Hematopoietic multipotent progenitor cell treated with erythropoietin and hydrocortisone succinate and interleukin-3 and kit ligand, for 8 days (in vitro differentiated cells): ENCODE results near the gene QSOX2.

Experiments
- DNase-seq: peaks from one replicate; pipeline ENCODE4 v3.0.0-alpha.2; 2015

QSOX2 gene

GRCh38 chr9:136264441-136265405 lies 19.1 kb upstream of the QSOX2 start:
- no peak for DNase-seq

GRCh38 chr9:136264031-136264430 lies 18.4 kb upstream of the QSOX2 start:
- DNase-seq, result no peak

- no peak for DNase-seq
These were observed 17.1 kb upstream of the QSOX2 start for GRCh38 chr9:136262671-136263178.

GRCh38 chr9:136261686-136262430 lies 16.2 kb upstream of the QSOX2 start:
- no peak for DNase-seq

- DNase-seq, result no peak
These were observed 15.4 kb upstream of the QSOX2 start for GRCh38 chr9:136260936-136261472.

- DNase-seq, result no peak
These were observed 14.9 kb upstream of the QSOX2 start for GRCh38 chr9:136260521-136260920.

GRCh38 chr9:136259836-136260235 lies 14.2 kb upstream of the QSOX2 start:
- no peak for DNase-seq

- no peak for DNase-seq
These were observed 13.9 kb upstream of the QSOX2 start for GRCh38 chr9:136259517-136259813.

- DNase-seq, result no peak
These were observed 13.3 kb upstream of the QSOX2 start for GRCh38 chr9:136258786-136259516.

GRCh38 chr9:136258299-136258625 lies 12.7 kb upstream of the QSOX2 start:
- no peak for DNase-seq

- DNase-seq, result no peak
These were observed 12.0 kb upstream of the QSOX2 start for GRCh38 chr9:136257381-136258298.

GRCh38 chr9:136255896-136256890 lies 10.6 kb upstream of the QSOX2 start:
- no peak for DNase-seq

GRCh38 chr9:136255166-136255538 lies 9.5 kb upstream of the QSOX2 start:
- no peak for DNase-seq

- DNase-seq, result no peak
These were observed 9.0 kb upstream of the QSOX2 start for GRCh38 chr9:136254381-136255165.

GRCh38 chr9:136253246-136254130 lies 7.9 kb upstream of the QSOX2 start:
- DNase-seq, result no peak

GRCh38 chr9:136252846-136253245 lies 7.2 kb upstream of the QSOX2 start:
- DNase-seq, result no peak

- DNase-seq, result no peak
These were observed 6.7 kb upstream of the QSOX2 start for GRCh38 chr9:136252281-136252680.

- DNase-seq, result no peak
These were observed 5.9 kb upstream of the QSOX2 start for GRCh38 chr9:136251264-136252115.
